BJ (cell line): ENCODE data around the gene C4orf54. TPM values are rescaled to one million over a fixed set of nuclear protein-coding genes. Genes with fewer than 3 reads are reported as not detected.

Source experiments
- CTCF ChIA-PET: fragments of 350-600 bp; formaldehyde crosslinking; extraction: SDS; loops from one replicate; lab custom pipeline; 2021; ENCODE audit warnings: antibody characterized with exemption, inconsistent platforms; lab: Yijun Ruan, JAX
- POLR2A ChIA-PET: fragments of 300-600 bp; sonication (Branson Sonifier 250); formaldehyde crosslinking; extraction: SDS; loops from one replicate; lab custom pipeline; 2021; ENCODE audit warnings: antibody characterized with exemption; lab: Charles Lee
- DNase-seq: peaks from one replicate; pipeline ENCODE4 v3.0.0-alpha.2; 2011; ENCODE audit warnings: low read depth
- H3K27me3 ChIP-seq: 2 replicates; pipeline ENCODE4 v1.6.0; 2011; ENCODE audit warnings: low read length; ENCODE audit not compliant: control insufficient read depth, insufficient read depth
- H3K36me3 ChIP-seq: 2 replicates; pipeline ENCODE4 v1.5.1; 2011; ENCODE audit warnings: low read length; ENCODE audit not compliant: control insufficient read depth, insufficient read depth
- H3K4me3 ChIP-seq: 2 replicates; pipeline ENCODE4 v1.5.1; 2011; ENCODE audit warnings: low read depth, mild to moderate bottlenecking, control low read depth, low read length
- polyA plus RNA-seq: library from polyadenylated mRNA; depleted of rRNA; stranded (reverse); fragments of >200 nt; gene quantifications from 2 replicates; pipeline ENCODE4 v1.2.3, GENCODE V29; 2011
- TF ChIP-seq, protein P1 (sequence below): IDR thresholded peaks from 2 replicates; pipeline ENCODE4 v1.5.1; 2011; ENCODE audit warnings: low read depth, mild to moderate bottlenecking, control low read depth, inconsistent platforms, low read length, moderate library complexity; ENCODE audit not compliant: insufficient read depth

The C4orf54 gene
- polyA plus RNA-seq, 1 experiment: not detected

DNA sequence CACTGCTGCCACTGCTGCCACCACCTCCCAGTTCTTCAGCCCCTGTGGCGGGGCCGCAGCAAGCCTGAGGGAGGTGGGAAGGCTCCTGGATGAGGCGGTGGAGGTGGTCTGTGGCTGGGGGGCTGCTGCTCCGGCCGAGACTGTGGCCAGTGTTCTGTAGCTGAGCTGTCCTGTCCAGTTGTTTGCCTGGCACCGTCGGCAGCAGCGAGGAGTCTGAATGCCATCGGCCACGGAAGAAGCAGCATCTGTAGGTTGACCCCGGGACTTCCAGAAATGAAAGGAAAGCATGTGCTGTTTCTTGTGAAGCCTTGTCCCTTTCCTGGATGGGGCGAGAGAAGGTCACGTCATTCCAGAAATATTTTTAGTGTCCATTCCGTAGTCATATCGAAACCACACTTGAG lies 3.3 kb downstream of the C4orf54 start:
- POLR2A ChIA-PET: no interaction called here
- CTCF ChIA-PET: no interaction called here
- no peak for DNase-seq
- H3K36me3 ChIP-seq: no peaks in the 10 kb centered on the region
- no peak overlapping the region for H3K4me3 ChIP-seq
- no peaks in the 10 kb centered on the region for H3K27me3 ChIP-seq
- TF ChIP-seq, protein P1, sequence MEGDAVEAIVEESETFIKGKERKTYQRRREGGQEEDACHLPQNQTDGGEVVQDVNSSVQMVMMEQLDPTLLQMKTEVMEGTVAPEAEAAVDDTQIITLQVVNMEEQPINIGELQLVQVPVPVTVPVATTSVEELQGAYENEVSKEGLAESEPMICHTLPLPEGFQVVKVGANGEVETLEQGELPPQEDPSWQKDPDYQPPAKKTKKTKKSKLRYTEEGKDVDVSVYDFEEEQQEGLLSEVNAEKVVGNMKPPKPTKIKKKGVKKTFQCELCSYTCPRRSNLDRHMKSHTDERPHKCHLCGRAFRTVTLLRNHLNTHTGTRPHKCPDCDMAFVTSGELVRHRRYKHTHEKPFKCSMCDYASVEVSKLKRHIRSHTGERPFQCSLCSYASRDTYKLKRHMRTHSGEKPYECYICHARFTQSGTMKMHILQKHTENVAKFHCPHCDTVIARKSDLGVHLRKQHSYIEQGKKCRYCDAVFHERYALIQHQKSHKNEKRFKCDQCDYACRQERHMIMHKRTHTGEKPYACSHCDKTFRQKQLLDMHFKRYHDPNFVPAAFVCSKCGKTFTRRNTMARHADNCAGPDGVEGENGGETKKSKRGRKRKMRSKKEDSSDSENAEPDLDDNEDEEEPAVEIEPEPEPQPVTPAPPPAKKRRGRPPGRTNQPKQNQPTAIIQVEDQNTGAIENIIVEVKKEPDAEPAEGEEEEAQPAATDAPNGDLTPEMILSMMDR: no peak

DNA sequence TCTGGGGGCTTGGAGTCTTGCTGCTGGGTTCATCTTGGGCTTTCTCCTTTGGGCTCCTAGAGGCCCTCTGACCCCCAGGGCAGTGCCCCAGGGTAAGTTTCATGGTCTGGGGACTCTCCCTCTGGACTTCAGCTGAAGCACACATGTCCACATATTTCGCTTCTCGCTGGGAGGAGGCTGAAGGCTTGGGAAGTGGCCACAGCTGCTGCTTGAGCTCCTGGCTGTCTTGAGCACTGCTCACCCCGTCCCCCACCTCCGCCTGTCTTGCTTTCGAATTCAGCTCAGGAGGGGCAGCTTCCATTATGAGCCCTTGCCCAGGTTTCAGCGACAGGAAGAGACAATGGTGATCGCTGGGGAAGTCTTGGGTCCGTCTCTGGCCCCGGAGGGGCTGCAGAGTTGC lies 3.7 kb downstream of the C4orf54 start:
- ChIA-PET CTCF (no interaction called here), POLR2A (no interaction called here)
- Histone ChIP-seq H3K27me3 (no peaks in the 10 kb centered on the region), H3K36me3 (no peaks in the 10 kb centered on the region), H3K4me3 (no peak overlapping the region)
- TF ChIP-seq, protein P1: no peak
- no peak for DNase-seq

- Histone ChIP-seq H3K36me3 (no peaks in the 10 kb centered on the region), H3K27me3 (no peaks in the 10 kb centered on the region), H3K4me3 (no peak overlapping the region)
- POLR2A ChIA-PET: no interaction called here
- CTCF ChIA-PET: no interaction called here
- TF ChIP-seq, protein P1: no peak
- no peak for DNase-seq
Measured at GRCh38 chr4:99652596-99653436, 4.8 kb downstream of the C4orf54 start.

GRCh38 chr4:99651811-99652485 lies 5.7 kb downstream of the C4orf54 start:
- H3K4me3 ChIP-seq: no peak overlapping the region
- DNase-seq: no peak
- POLR2A ChIA-PET: no interaction called here
- no peaks in the 10 kb centered on the region for H3K27me3 ChIP-seq
- CTCF ChIA-PET: no interaction called here
- H3K36me3 ChIP-seq: no peaks in the 10 kb centered on the region
- TF ChIP-seq, protein P1: no peak

DNA sequence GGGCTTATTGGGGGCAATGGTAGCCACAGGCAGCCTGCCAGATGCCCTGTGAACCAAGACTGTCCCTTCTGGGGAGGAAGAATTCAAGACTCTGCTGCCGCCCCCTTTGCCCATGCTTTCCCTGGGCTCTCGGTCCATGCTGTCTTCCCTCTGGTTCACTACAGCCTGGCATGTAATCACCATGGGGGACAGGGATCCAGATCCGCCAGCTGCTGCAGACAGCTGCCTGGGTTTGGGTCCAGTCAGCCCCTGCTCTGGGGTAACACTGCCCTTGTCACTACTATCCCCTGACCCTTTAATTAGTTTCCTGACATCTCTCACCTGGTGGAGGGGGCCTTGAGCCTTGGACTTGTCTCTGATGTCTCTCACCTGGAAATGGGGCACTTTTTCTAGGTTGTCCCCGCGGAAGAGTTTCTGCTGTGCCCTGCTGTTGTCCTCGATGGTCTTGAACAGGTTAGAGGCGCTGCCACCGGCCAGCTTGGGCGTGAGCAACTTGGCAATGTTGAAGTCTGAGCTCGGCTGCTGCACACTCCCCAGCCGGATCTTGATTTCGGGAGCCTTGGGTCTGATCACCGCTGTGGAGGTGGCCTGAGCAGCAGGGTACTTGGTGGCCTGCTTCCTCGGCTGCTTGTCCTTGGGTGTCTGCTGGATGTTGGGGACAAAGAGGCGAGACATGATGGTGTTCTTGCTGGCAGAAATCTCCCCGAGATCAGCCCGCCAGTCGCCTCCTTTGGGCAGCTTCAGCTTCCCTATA lies 6.4 kb downstream of the C4orf54 start:
- no peak overlapping the region for H3K4me3 ChIP-seq
- DNase-seq: no peak
- H3K27me3 ChIP-seq: peaks cover 3% of the 10 kb centered on the region; the same call in 1 of the 2 replicates
- ChIA-PET POLR2A (no interaction called here), CTCF (no interaction called here)
- H3K36me3 ChIP-seq: no peaks in the 10 kb centered on the region
- TF ChIP-seq, protein P1: no peak
